Measurements from ENCODE around the gene GDPD4. TPM values are rescaled to one million over a fixed set of nuclear protein-coding genes. Genes with fewer than 3 reads are reported as not detected.

Gene GDPD4
- total RNA-seq, 4 donors from 2014 or later = not detected

- no peaks in the 10 kb centered on the region for H3K36me3 ChIP-seq
- H3K27me3 ChIP-seq = no peaks in the 10 kb centered on the region
- peaks cover 0 to 23% (median 0%) of the 10 kb centered on the region in 4 donors for H3K4me1 ChIP-seq
- no peaks in the 10 kb centered on the region for H3K9me3 ChIP-seq
- no peak for TF ChIP-seq POLR2A (IDR thresholded peaks at IDR 0.05)
- TF ChIP-seq, protein P1, sequence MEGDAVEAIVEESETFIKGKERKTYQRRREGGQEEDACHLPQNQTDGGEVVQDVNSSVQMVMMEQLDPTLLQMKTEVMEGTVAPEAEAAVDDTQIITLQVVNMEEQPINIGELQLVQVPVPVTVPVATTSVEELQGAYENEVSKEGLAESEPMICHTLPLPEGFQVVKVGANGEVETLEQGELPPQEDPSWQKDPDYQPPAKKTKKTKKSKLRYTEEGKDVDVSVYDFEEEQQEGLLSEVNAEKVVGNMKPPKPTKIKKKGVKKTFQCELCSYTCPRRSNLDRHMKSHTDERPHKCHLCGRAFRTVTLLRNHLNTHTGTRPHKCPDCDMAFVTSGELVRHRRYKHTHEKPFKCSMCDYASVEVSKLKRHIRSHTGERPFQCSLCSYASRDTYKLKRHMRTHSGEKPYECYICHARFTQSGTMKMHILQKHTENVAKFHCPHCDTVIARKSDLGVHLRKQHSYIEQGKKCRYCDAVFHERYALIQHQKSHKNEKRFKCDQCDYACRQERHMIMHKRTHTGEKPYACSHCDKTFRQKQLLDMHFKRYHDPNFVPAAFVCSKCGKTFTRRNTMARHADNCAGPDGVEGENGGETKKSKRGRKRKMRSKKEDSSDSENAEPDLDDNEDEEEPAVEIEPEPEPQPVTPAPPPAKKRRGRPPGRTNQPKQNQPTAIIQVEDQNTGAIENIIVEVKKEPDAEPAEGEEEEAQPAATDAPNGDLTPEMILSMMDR (IDR thresholded peaks at IDR 0.05) = no peak
- H3K4me3 ChIP-seq = no peak overlapping the region
- no peak overlapping the region for H3K27ac ChIP-seq
- no peak for DNase-seq
Observed at GRCh38 chr11:77191429-77191822, 110.1 kb downstream of the GDPD4 start.

DNA sequence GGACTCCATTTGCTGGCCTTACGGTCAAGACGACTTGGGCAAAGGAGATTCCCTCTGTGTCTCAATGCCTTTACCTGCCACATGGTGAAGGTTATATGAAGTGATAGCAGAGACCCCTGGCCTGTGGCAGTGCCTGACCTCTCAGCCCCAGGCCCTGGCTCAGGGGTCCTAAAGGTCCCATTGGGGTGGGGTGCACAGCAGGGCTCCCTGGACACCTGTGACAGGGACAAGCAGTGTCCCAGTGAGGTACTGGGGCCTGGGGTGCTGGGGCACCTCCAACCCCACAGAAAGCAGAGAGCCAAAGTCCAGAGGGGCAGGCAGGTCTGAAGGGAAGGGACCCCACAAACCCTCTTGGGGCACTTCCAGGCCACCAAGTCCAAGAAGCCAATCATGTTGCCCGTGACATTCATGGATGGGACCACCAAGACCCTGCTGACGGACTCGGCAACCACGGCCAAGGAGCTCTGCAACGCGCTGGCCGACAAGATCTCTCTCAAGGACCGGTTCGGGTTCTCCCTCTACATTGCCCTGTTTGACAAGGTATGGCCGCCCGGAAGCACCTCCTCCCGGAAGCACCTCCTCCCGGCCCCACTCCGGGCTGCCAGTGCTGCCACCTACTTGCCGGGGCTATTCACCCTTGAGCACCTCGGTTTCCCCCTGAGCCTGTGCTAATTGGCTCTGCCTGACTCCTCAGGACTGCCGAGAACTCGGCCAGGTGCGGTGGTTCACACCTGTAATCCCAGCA, 111.0 kb downstream of the GDPD4 start:
- no peaks in the 10 kb centered on the region for H3K36me3 ChIP-seq
- TF ChIP-seq, protein P1 (IDR thresholded peaks at IDR 0.05) = no peak
- TF ChIP-seq POLR2A (IDR thresholded peaks at IDR 0.05) = no peak

DNA sequence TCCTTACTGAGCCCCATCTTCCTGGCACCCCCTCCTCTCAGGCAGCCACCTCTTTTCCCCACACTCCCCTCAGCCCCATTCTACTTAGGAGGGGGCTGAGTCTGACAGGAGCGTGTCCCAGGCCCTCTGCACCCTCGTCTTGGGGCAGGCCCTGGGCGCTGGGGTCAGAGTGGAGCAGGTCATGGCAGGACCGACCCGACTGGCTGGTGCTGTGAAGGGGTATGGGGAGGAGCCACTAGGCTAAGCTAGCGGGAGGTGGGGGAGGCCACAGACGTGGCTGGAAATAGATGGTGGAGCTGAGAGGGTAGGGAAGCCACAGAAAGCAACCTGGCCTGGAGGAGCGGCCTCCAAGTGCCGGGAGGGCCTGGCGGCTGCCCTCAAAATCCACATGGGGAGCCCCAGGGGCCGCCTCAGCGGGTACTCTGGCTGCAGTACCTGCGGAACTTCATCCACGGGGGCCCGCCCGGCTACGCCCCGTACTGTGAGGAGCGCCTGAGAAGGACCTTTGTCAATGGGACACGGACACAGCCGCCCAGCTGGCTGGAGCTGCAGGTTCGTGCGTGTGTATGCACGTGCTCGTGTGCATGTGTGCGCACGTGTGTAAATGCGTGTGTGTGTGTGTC, 111.8 kb downstream of the GDPD4 start:
- Histone ChIP-seq H3K4me3 (no peak overlapping the region), H3K4me1 (peaks cover 0 to 23% (median 0%) of the 10 kb centered on the region in 4 donors), H3K9me3 (no peaks in the 10 kb centered on the region), H3K27me3 (no peaks in the 10 kb centered on the region), H3K27ac (no peak overlapping the region), H3K36me3 (no peaks in the 10 kb centered on the region)
- no peak for DNase-seq
- no peak for TF ChIP-seq POLR2A (IDR thresholded peaks at IDR 0.05)
- TF ChIP-seq, protein P1 (IDR thresholded peaks at IDR 0.05) = no peak

More for the DNA sequence above, 111.0 kb downstream of the GDPD4 start:
- H3K9me3 ChIP-seq = no peaks in the 10 kb centered on the region
- peaks cover 0 to 23% (median 0%) of the 10 kb centered on the region in 4 donors for H3K4me1 ChIP-seq
- H3K27ac ChIP-seq = no peak overlapping the region
- H3K4me3 ChIP-seq = no peak overlapping the region
- no peaks in the 10 kb centered on the region for H3K27me3 ChIP-seq
- no peak for DNase-seq

DNA sequence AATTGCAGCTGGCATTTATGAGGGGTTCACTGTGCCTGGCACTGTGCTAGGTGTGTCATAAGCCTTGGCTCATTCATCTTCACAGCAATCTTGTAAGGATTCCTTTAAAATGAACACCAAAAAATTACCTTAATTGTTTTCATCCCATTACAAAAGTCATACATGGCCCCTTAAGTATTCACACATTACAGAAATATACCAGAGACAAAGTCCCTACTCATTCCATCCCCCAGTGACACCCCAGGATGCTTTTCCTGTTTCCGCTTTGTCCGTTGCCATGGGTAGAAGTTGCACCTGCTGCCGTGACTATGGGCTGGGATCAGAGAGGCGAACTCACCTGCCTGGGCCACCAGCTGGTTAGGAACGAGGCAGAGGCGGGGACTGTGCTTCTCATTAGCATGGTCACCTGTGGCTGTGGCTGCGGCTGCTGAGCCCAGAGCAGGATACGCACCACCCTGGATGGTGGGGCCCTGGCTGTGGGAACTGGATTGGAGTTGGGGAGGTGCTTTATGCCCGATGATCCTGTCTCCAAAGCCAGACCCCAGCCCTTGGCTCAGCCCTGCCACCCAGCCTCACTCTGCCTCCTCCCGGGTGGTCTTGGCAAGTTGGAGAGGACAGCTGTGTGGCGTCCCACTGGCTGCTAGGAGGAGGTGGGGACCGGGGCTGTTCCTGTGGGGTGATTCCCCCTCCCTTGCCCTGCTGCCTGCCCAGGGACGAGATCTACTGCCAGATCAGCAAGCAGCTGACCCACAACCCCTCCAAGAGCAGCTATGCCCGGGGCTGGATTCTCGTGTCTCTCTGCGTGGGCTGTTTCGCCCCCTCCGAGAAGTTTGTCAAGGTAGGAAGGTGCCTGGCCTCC, 112.6 kb downstream of the GDPD4 start:
- Histone ChIP-seq H3K27me3 (no peaks in the 10 kb centered on the region), H3K9me3 (no peaks in the 10 kb centered on the region), H3K4me3 (no peak overlapping the region), H3K36me3 (no peaks in the 10 kb centered on the region), H3K27ac (no peak overlapping the region), H3K4me1 (peaks cover 0 to 23% (median 0%) of the 10 kb centered on the region in 4 donors)
- TF ChIP-seq, protein P1 (IDR thresholded peaks at IDR 0.05) = no peak
- no peak for TF ChIP-seq POLR2A (IDR thresholded peaks at IDR 0.05)
- peak in 2 of 3 donors; percentile 58 to 64 for DNase-seq

DNA sequence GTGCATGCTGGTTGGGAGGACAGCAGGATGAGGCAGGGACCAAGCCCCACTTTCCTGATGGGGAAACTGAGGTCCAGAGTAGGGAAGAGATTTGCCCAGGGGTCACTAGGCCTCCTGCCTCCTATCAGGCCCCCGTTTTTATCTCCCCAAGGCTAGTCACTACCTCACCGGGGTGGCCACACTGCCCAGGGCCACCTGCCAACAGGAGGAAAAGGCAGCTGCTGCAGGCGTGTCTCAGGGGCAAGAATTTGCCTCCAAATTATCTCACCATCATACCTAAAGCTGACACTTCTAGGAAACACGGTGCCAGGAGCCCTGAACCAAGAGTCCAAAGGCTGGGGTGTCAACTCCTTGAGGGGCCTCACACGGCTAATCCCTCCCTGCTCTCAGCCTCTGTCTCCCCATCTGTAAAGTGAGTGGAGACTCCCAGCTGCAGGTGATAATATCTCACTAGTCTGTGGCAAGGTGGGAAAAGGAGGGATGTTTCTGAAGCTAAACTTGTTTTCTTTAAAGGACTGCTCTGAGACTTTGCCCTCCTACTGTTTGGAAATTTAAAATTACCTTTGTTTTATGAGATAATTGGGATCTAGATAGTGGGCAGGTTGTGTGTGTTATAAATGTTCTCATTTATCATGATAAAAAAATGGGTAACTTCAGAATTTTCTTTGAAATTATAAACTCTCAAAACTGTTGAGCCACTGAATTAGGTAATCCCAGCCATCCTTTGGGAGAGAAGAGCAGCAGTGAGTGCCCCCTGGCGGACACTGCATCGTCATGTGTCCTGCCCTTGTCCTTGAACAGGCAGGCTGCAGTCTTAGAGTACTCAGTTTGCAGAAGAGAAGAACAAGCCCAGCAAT, 113.5 kb downstream of the GDPD4 start:
- Histone ChIP-seq H3K27ac (no peak overlapping the region), H3K4me3 (no peak overlapping the region), H3K9me3 (no peaks in the 10 kb centered on the region), H3K27me3 (no peaks in the 10 kb centered on the region), H3K36me3 (no peaks in the 10 kb centered on the region), H3K4me1 (peaks cover 0 to 23% (median 0%) of the 10 kb centered on the region in 4 donors)
- no peak for TF ChIP-seq POLR2A (IDR thresholded peaks at IDR 0.05)
- TF ChIP-seq, protein P1 (IDR thresholded peaks at IDR 0.05) = peak; percentile 54 to 94 (median 82)
- DNase-seq = peak; percentile 62 to 93 (median 88)

Measured in Peyer's patch (tissue), 4 donors.